Endodermal cell (in vitro differentiated cells): ENCODE results near the gene CYB5R2. TPM values are rescaled to one million over a fixed set of nuclear protein-coding genes. Genes with fewer than 3 reads are reported as not detected.
"Not testable (repeated sequence)": the region's sequence is repeated elsewhere in the genome, so short reads cannot be mapped to it uniquely, and the experiment has no call there.

Source experiments
- DNase-seq: peaks from one replicate; pipeline ENCODE4 v3.0.0-alpha.2; 2017
- H3K27ac ChIP-seq: 2 replicates; pipeline ENCODE4 v1.5.1; 2013; ENCODE audit warnings: mild to moderate bottlenecking, low read depth, low read length, moderate library complexity
- H3K27me3 ChIP-seq: 2 replicates; pipeline ENCODE4 v1.6.1; 2013; ENCODE audit warnings: mild to moderate bottlenecking, low read length, moderate library complexity; ENCODE audit not compliant: insufficient read depth, control insufficient read depth, poor library complexity, severe bottlenecking
- H3K36me3 ChIP-seq: 2 replicates; pipeline ENCODE4 v1.7.0; 2013; ENCODE audit warnings: mild to moderate bottlenecking, low read length, moderate library complexity; ENCODE audit not compliant: control insufficient read depth, insufficient read depth
- H3K4me1 ChIP-seq: one replicate; pipeline ENCODE4 v1.7.0; 2013; ENCODE audit warnings: low read length; ENCODE audit not compliant: control insufficient read depth, insufficient read depth
- H3K4me3 ChIP-seq: 2 replicates; pipeline ENCODE4 v1.5.1; 2013; ENCODE audit warnings: mild to moderate bottlenecking, low read length, moderate library complexity
- H3K9ac ChIP-seq: 2 replicates; pipeline ENCODE4 v1.6.1; 2013; ENCODE audit warnings: mild to moderate bottlenecking, low read length, moderate library complexity; ENCODE audit not compliant: poor library complexity, severe bottlenecking; ENCODE audit errors: extremely low read depth
- H3K9me3 ChIP-seq: 2 replicates; pipeline ENCODE4 v1.6.1; 2013; ENCODE audit warnings: mild to moderate bottlenecking, low read length, moderate library complexity; ENCODE audit not compliant: control insufficient read depth
- H3K27ac Mint-ChIP-seq: 2 replicates; pipeline ENCODE4 v1.8.0; 2020; ENCODE audit warnings: mixed read lengths
- H3K27me3 Mint-ChIP-seq: 2 replicates; pipeline ENCODE4 v1.8.0; 2021; ENCODE audit warnings: mild to moderate bottlenecking, mixed read lengths; ENCODE audit not compliant: insufficient read depth
- H3K36me3 Mint-ChIP-seq: 2 replicates; pipeline ENCODE4 v1.8.0; 2020; ENCODE audit warnings: low read depth, mixed read lengths
- H3K4me1 Mint-ChIP-seq: 2 replicates; pipeline ENCODE4 v1.8.0; 2020; ENCODE audit warnings: mixed read lengths
- H3K4me3 Mint-ChIP-seq: 2 replicates; pipeline ENCODE4 v1.8.0; 2020; ENCODE audit warnings: mild to moderate bottlenecking, moderate library complexity, mixed read lengths
- H3K9me3 Mint-ChIP-seq: 2 replicates; pipeline ENCODE4 v1.8.0; 2020; ENCODE audit warnings: mild to moderate bottlenecking, mixed read lengths
- WGBS, 2 experiments: methylation state at CpG; one replicate each; pipeline versions ENCODE4 v1.1.5 to v1.1.7; 2013; ENCODE audit warnings: missing lambda C conversion rate in 2 of 2, mixed read lengths in 1 of 2; ENCODE audit not compliant: insufficient coverage in 1 of 2, insufficient read length in 1 of 2; 5-methylcytosine and 5-hydroxymethylcytosine counted together
- total RNA-seq, 2 donors: library from RNA; stranded (reverse); fragmentation: NEBNext Ultra II Directional in 1 of 2; extraction: Animal tissue kit (Norgen Biotek cat#: 25700) in 1 of 2; gene quantifications; 2 replicates in 1 of 2; 3 replicates in 1 of 2; pipeline ENCODE4 v1.2.1, GENCODE V29; 2021
- TF ChIP-seq, protein P1 (sequence below): fragments of 200-600 bp; sonication (generic); conservative IDR thresholded peaks from 2 replicates; pipeline ENCODE4 v1.5.0; 2021; ENCODE audit warnings: antibody characterized with exemption, mild to moderate bottlenecking

Gene CYB5R2
- total RNA-seq, 2 donors from 2014 or later: 31.7 to 51.9 TPM

DNA sequence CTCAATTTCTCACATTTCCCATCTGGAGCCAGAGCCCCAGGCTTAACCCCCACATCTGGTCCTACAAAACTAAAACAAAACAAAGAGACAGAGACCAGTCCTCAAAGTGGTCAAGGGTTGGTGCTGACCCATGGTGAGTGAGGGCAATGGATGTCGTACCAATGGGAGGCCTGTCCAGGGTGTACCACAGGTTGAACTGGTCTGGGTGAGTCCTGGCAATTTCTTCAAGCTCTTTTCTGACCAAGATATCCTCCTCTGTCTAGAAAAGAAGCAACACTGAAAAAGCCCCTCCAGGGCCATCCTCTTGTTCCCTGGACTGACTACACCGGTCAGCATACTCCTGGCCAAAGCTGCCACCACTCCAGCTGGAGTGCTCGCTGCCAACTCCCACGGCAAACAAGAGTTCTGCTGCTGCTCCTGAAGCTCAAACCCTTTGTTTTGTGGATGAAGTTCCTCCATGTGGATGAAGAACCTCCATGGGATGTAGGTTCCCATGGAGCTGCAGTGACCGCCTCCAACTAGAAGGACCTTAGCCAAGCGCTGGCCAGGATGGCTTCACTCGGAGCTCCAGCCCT is 6.9 kb downstream of the CYB5R2 start:
- TF ChIP-seq, protein P1, sequence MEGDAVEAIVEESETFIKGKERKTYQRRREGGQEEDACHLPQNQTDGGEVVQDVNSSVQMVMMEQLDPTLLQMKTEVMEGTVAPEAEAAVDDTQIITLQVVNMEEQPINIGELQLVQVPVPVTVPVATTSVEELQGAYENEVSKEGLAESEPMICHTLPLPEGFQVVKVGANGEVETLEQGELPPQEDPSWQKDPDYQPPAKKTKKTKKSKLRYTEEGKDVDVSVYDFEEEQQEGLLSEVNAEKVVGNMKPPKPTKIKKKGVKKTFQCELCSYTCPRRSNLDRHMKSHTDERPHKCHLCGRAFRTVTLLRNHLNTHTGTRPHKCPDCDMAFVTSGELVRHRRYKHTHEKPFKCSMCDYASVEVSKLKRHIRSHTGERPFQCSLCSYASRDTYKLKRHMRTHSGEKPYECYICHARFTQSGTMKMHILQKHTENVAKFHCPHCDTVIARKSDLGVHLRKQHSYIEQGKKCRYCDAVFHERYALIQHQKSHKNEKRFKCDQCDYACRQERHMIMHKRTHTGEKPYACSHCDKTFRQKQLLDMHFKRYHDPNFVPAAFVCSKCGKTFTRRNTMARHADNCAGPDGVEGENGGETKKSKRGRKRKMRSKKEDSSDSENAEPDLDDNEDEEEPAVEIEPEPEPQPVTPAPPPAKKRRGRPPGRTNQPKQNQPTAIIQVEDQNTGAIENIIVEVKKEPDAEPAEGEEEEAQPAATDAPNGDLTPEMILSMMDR: no peak
- Histone ChIP-seq H3K27me3 (no peaks in the 10 kb centered on the region), H3K4me3 (no peak overlapping the region), H3K9ac (no peak overlapping the region), H3K27ac (no peak overlapping the region), H3K9me3 (peaks cover 12% of the 10 kb centered on the region), H3K4me1 (peaks cover 12% of the 10 kb centered on the region), H3K36me3 (peaks cover 61% of the 10 kb centered on the region)
- H3K36me3 Mint-ChIP-seq: peaks cover 80% of the 10 kb centered on the region
- H3K4me1 Mint-ChIP-seq: peaks cover 24% of the 10 kb centered on the region
- H3K4me3 Mint-ChIP-seq: no peak overlapping the region
- H3K27ac Mint-ChIP-seq: no peak overlapping the region
- WGBS, 2 experiments: 90 to 94% methylated on average over 4 to 7 of the region's 7 CpGs
- no peaks in the 10 kb centered on the region for H3K27me3 Mint-ChIP-seq
- DNase-seq: no peak
- peaks cover 20% of the 10 kb centered on the region for H3K9me3 Mint-ChIP-seq

GRCh38 chr11:7665473-7666291 is 7.6 kb downstream of the CYB5R2 start:
- DNase-seq: peak; percentile 93
- Mint-ChIP-seq H3K4me1 (peaks cover 21% of the 10 kb centered on the region), H3K4me3 (no peak overlapping the region), H3K9me3 (peaks cover 26% of the 10 kb centered on the region), H3K27ac (peak overlapping the region; percentile 76), H3K27me3 (no peaks in the 10 kb centered on the region), H3K36me3 (peaks cover 85% of the 10 kb centered on the region)
- H3K4me3 ChIP-seq: no peak overlapping the region
- H3K9me3 ChIP-seq: peaks cover 12% of the 10 kb centered on the region
- no peak overlapping the region for H3K9ac ChIP-seq
- peaks cover 61% of the 10 kb centered on the region for H3K36me3 ChIP-seq
- TF ChIP-seq, protein P1: peak; percentile 89
- 68 to 81% methylated on average over 6 to 20 of the region's 20 CpGs for WGBS, 2 experiments
- peaks cover 7% of the 10 kb centered on the region for H3K4me1 ChIP-seq
- no peak overlapping the region for H3K27ac ChIP-seq
- H3K27me3 ChIP-seq: no peaks in the 10 kb centered on the region

DNA sequence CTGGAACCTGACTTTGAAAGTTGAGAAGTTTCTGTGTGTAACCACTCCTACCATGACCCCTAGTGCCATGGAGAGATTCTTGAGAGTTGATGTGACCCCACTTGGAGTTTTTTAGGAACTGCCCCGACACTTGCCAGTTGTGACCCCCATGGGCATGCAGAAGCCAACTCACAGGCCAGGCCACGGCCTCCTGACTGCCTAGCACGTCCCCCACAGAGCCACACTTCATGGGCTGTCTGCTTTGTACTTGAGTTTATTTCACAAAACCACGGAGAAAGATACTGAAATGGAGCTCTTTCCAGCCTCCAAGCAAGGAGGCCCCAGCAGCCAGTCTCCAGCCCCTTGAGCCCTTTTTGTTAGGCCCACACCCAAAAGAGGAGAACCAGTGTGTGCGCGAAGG is 8.4 kb downstream of the CYB5R2 start:
- no peak for DNase-seq
- Histone ChIP-seq H3K27me3 (no peaks in the 10 kb centered on the region), H3K36me3 (peaks cover 59% of the 10 kb centered on the region), H3K4me3 (no peak overlapping the region), H3K9me3 (peaks cover 12% of the 10 kb centered on the region), H3K4me1 (peaks cover 7% of the 10 kb centered on the region), H3K9ac (no peak overlapping the region), H3K27ac (no peak overlapping the region)
- Mint-ChIP-seq H3K27ac (no peak overlapping the region), H3K4me1 (peaks cover 21% of the 10 kb centered on the region), H3K9me3 (peaks cover 26% of the 10 kb centered on the region), H3K36me3 (peaks cover 80% of the 10 kb centered on the region), H3K27me3 (no peaks in the 10 kb centered on the region), H3K4me3 (no peak overlapping the region)
- TF ChIP-seq, protein P1: no peak
- 95 to 96% methylated on average over 3 to 6 of the region's 6 CpGs for WGBS, 2 experiments

DNA sequence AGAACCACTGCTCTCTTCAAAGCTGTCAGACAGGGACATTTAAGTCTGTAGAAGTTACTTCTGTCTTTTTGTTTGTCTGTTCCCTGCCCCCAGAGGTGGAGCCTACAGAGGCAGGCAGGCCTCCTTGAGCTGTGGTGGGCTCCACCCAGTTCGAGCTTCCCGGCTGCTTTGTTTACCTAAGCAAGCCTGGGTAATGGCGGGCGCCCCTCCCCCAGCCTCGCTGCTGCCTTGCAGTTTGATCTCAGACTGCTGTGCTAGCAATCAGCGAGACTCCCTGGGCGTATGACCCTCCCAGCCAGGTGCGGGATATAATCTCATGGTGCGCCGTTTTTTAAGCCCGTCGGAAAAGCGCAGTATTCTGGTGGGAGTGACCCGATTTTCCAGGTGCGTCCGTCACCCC is 9.8 kb downstream of the CYB5R2 start:
- not testable (repeated sequence) for H3K27ac Mint-ChIP-seq, DNase-seq, H3K4me3 Mint-ChIP-seq, H3K27me3 Mint-ChIP-seq, H3K4me1 ChIP-seq, H3K4me3 ChIP-seq, H3K9ac ChIP-seq, H3K27ac ChIP-seq, H3K27me3 ChIP-seq
- H3K9me3 Mint-ChIP-seq: peaks cover 26% of the 10 kb centered on the region
- H3K36me3 ChIP-seq: peaks cover 46% of the 10 kb centered on the region
- peaks cover 12% of the 10 kb centered on the region for H3K9me3 ChIP-seq
- H3K4me1 Mint-ChIP-seq: peaks cover 12% of the 10 kb centered on the region
- H3K36me3 Mint-ChIP-seq: peaks cover 66% of the 10 kb centered on the region
- WGBS, 2 experiments: 95% methylated on average over 10 of the region's 16 CpGs; no CpG with 5 or more reads in 1 of the 2 experiments
